ENCODE results near the gene ARHGAP28. TPM values are rescaled to one million over a fixed set of nuclear protein-coding genes. Genes with fewer than 3 reads are reported as not detected.
"Not testable (repeated sequence)": the region's sequence is repeated elsewhere in the genome, so short reads cannot be mapped to it uniquely, and the experiment has no call there.

The ARHGAP28 gene
- total and polyA plus RNA-seq, 12 donors = 2.7 to 34.3 (median 7.3) TPM

GRCh38 chr18:6843308-6843707, 113.8 kb downstream of the ARHGAP28 start:
- Histone ChIP-seq H3K27ac (no peak overlapping the region), H3K4me3 (no peak overlapping the region), H3K36me3 (replicated peaks in 1 of 2) (no peaks in the 10 kb centered on the region), H3K4me1 (replicated peaks in 1 of 2) (no peaks in the 10 kb centered on the region), H3K27me3 (no peaks in the 10 kb centered on the region), H3K9me3 (replicated peaks in 1 of 3) (no peaks in the 10 kb centered on the region)
- WGBS, 4 donors = 74 to 76% (median 75%) methylated on average over 2 of the region's 2 CpGs
- intact Hi-C loops (cut with DNase I) = no loop called here
- TF ChIP-seq POLR2A (IDR thresholded peaks at IDR 0.05) (no peak), CTCF (IDR thresholded peaks at IDR 0.05) (no peak)
- DNase-seq = no peak

- 83 to 100% (median 90%) methylated on average over 1 of the region's 1 CpG for WGBS, 4 donors
- H3K9me3 ChIP-seq (replicated peaks in 1 of 3); H3K27me3 ChIP-seq; H3K36me3 ChIP-seq (replicated peaks in 1 of 2); H3K4me1 ChIP-seq (replicated peaks in 1 of 2); H3K4me3 ChIP-seq; H3K27ac ChIP-seq; DNase-seq; intact Hi-C loops (cut with DNase I): not testable (repeated sequence)
These were observed 116.0 kb downstream of the ARHGAP28 start for GRCh38 chr18:6845521-6845920.

GRCh38 chr18:6850396-6850795, 120.9 kb downstream of the ARHGAP28 start:
- WGBS, 4 donors = 91 to 100% (median 96%) methylated on average over 1 of the region's 1 CpG
- Histone ChIP-seq H3K27ac (no peak overlapping the region), H3K36me3 (replicated peaks in 1 of 2) (no peaks in the 10 kb centered on the region), H3K9me3 (replicated peaks in 1 of 3) (no peaks in the 10 kb centered on the region), H3K4me3 (no peak overlapping the region), H3K27me3 (no peaks in the 10 kb centered on the region), H3K4me1 (replicated peaks in 1 of 2) (no peaks in the 10 kb centered on the region)
- intact Hi-C loops (cut with DNase I) = no loop called here
- DNase-seq = no peak
- TF ChIP-seq CTCF (IDR thresholded peaks at IDR 0.05) = no peak
- TF ChIP-seq POLR2A (IDR thresholded peaks at IDR 0.05) = no peak

GRCh38 chr18:6851480-6851879, 122.0 kb downstream of the ARHGAP28 start:
- Histone ChIP-seq H3K27me3 (no peaks in the 10 kb centered on the region), H3K4me3 (no peak overlapping the region), H3K4me1 (replicated peaks in 1 of 2) (no peaks in the 10 kb centered on the region), H3K9me3 (replicated peaks in 1 of 3) (no peaks in the 10 kb centered on the region), H3K36me3 (replicated peaks in 1 of 2) (no peaks in the 10 kb centered on the region), H3K27ac (no peak overlapping the region)
- TF ChIP-seq CTCF (IDR thresholded peaks at IDR 0.05) (no peak), POLR2A (IDR thresholded peaks at IDR 0.05) (no peak)
- 94 to 98% (median 97%) methylated on average over 2 of the region's 2 CpGs for WGBS, 4 donors
- intact Hi-C loops (cut with DNase I) = no loop called here
- DNase-seq = no peak

- Histone ChIP-seq H3K27ac (no peak overlapping the region), H3K36me3 (replicated peaks in 1 of 2) (no peaks in the 10 kb centered on the region), H3K9me3 (replicated peaks in 1 of 3) (no peaks in the 10 kb centered on the region), H3K27me3 (no peaks in the 10 kb centered on the region), H3K4me1 (replicated peaks in 1 of 2) (no peaks in the 10 kb centered on the region), H3K4me3 (no peak overlapping the region)
- intact Hi-C loops (cut with DNase I) = no loop called here
- no peak for DNase-seq
- TF ChIP-seq POLR2A (IDR thresholded peaks at IDR 0.05) (no peak), CTCF (IDR thresholded peaks at IDR 0.05) (no peak)
- WGBS, 4 donors = 93 to 99% (median 95%) methylated on average over 3 to 7 of the region's 7 CpGs
These were observed 125.3 kb downstream of the ARHGAP28 start for GRCh38 chr18:6854811-6855210.

All from adrenal gland (tissue), 12 donors.